Colonic mucosa (tissue), 4 donors: Measurements from ENCODE around the gene GULP1. TPM values are rescaled to one million over a fixed set of nuclear protein-coding genes. Genes with fewer than 3 reads are reported as not detected.

Experiments
- DNase-seq: peaks from one replicate; pipeline ENCODE4 v3.0.0-alpha.2; 2020
- H3K27ac ChIP-seq: fragments of 200-600 bp; one replicate; pipeline ENCODE4 v1.8.0; 2021
- H3K27me3 ChIP-seq: fragments of 200-600 bp; one replicate; pipeline ENCODE4 v1.8.0; 2021
- H3K36me3 ChIP-seq: fragments of 200-600 bp; one replicate; pipeline ENCODE4 v1.8.0; 2021
- H3K4me1 ChIP-seq: fragments of 200-600 bp; one replicate; pipeline ENCODE4 v1.8.0; 2021; ENCODE audit warnings: mild to moderate bottlenecking
- H3K4me3 ChIP-seq: fragments of 200-600 bp; one replicate; pipeline ENCODE4 v1.8.0; 2021
- H3K9ac ChIP-seq, 2 donors: one replicate each; pipeline ENCODE4 v1.7.0; 2013; ENCODE audit warnings: control low read depth in 2 of 2, low read depth in 2 of 2, low read length in 2 of 2
- H3K9me3 ChIP-seq: fragments of 200-600 bp; one replicate; pipeline ENCODE4 v1.8.0; 2021
- intact Hi-C: fragments of 100-400 bp; cut with DNase I; formaldehyde crosslinking; loops from one replicate; pipeline ENCODE4 v1.14.1; 2022
- total RNA-seq, 2 donors: library from RNA; stranded (reverse); fragmentation: NEBNext Ultra II Directional in 1 of 2; extraction: Animal tissue kit (Norgen Biotek cat#: 25700) in 1 of 2; gene quantifications; one replicate each; pipeline ENCODE4 v1.2.1, GENCODE V29; 2021
- TF ChIP-seq, protein P1 (sequence below): fragments of 200-600 bp; IDR thresholded peaks from one replicate; pipeline ENCODE4 v1.8.0; 2022; ENCODE audit warnings: antibody characterized with exemption, mild to moderate bottlenecking
- donor health status: healthy.
- donor health status: DM: no; HTN: no; CAD: no.
- donor health status: DM: no; HTN: no; CAD: no.

GULP1 gene
- total RNA-seq, 2 donors from 2014 or later, result 10.4 to 11.8 TPM

DNA sequence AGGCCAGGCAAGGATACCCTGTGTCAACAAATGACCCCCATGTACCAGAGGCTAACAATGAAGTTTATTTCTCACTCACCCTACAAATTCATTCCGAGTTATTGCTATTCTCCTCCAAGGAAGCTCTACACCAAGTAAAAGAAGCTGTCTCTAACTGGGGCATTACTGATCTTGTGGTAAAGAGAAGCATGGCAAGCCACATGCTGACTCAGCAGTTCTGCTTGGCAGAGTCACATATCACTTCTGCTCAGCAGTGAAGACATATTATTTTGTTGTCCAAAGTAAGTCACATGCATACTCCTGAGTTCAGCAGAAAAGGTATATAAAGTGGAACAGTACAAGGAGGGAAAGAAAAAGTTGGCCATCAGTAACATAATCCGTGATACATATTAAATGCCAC lies 315.8 kb downstream of the GULP1 start:
- intact Hi-C loops, result no loop called here
- Histone ChIP-seq H3K9ac (no peak overlapping the region), H3K27me3 (no peaks in the 10 kb centered on the region), H3K4me1 (no peaks in the 10 kb centered on the region), H3K4me3 (no peak overlapping the region), H3K36me3 (no peaks in the 10 kb centered on the region), H3K27ac (no peak overlapping the region), H3K9me3 (no peaks in the 10 kb centered on the region)
- TF ChIP-seq, protein P1, sequence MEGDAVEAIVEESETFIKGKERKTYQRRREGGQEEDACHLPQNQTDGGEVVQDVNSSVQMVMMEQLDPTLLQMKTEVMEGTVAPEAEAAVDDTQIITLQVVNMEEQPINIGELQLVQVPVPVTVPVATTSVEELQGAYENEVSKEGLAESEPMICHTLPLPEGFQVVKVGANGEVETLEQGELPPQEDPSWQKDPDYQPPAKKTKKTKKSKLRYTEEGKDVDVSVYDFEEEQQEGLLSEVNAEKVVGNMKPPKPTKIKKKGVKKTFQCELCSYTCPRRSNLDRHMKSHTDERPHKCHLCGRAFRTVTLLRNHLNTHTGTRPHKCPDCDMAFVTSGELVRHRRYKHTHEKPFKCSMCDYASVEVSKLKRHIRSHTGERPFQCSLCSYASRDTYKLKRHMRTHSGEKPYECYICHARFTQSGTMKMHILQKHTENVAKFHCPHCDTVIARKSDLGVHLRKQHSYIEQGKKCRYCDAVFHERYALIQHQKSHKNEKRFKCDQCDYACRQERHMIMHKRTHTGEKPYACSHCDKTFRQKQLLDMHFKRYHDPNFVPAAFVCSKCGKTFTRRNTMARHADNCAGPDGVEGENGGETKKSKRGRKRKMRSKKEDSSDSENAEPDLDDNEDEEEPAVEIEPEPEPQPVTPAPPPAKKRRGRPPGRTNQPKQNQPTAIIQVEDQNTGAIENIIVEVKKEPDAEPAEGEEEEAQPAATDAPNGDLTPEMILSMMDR, result no peak
- DNase-seq, result no peak

DNA sequence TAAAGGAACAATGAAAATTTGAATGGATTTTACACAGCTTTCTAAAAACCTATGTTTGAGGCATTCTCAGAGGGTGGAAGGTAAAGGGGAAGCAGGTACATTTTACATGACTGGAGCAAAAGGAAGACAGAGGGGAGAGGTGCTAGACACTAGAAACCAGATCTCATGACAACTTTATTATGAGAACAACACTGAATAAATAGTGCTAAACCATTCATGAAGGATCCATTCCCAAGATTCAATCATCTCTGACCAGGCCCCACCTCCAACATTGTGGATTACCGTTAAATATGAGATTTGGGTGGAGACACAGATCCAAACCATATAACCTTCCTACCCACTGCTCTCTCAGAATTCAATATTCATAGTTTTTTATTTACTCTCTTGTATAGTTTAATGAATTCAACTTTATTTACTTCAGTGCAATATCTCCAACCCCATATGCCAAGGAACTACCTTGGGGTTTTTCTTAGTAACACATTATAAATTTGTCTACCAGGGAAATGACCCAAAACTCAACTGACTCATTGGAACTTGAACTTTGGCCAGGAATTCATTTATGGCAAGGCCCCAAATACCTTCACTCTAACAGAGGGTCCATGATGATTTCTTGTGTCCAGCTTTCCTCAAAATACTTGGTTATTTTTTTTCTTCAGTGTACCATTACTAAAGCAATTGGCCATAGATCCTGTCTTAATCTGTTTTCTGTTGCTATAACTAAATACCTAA lies 317.8 kb downstream of the GULP1 start:
- H3K27me3 ChIP-seq, result no peaks in the 10 kb centered on the region
- no peak overlapping the region for H3K27ac ChIP-seq
- no peaks in the 10 kb centered on the region for H3K36me3 ChIP-seq
- TF ChIP-seq, protein P1, result no peak
- H3K9ac ChIP-seq, result no peak overlapping the region
- H3K4me1 ChIP-seq, result no peaks in the 10 kb centered on the region
- DNase-seq, result no peak
- no peaks in the 10 kb centered on the region for H3K9me3 ChIP-seq
- no peak overlapping the region for H3K4me3 ChIP-seq
- intact Hi-C loops, result no loop called here

DNA sequence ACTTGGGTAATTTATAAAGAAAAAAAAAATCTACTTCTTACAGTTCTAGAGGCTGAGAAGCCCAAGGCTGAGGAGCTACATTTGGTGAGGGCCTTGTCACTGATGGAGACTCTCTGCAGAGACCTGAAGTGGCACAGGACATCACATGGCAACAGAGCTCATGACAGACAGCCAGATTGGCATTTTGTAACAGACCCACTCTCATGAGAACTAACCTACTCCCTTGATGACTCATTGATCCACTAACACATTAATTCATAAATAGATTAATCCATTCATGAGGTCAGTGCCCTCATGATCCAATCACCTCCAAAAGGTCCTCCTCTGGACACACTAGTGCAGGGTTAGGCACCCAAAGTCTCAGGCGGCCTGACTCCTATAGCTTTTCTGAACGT lies 318.4 kb downstream of the GULP1 start:
- Histone ChIP-seq H3K27me3 (no peaks in the 10 kb centered on the region), H3K36me3 (no peaks in the 10 kb centered on the region), H3K9ac (no peak overlapping the region), H3K4me1 (no peaks in the 10 kb centered on the region), H3K4me3 (no peak overlapping the region), H3K27ac (no peak overlapping the region), H3K9me3 (no peaks in the 10 kb centered on the region)
- no peak for DNase-seq
- TF ChIP-seq, protein P1, result no peak
- intact Hi-C loops, result no loop called here

DNA sequence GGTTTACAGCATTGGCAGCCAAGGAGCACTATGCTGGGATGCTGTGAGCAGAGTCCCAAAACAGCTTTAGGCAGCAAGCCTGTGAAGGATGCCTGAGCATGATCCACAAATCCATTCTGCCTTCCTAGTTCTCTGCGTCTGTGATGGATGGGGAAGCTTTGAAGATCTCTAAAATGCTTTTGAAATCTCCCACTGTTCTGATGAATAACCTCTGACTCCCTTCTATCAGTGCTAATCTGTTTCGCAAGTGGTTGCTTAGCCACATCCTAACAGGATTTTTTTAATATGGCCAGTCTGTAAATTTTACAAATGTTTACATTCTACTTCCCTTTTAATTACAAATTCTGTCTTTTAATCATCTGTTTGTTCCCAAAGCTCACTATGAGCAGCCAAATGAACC lies 319.2 kb downstream of the GULP1 start:
- no peak for DNase-seq
- Histone ChIP-seq H3K27ac (no peak overlapping the region), H3K9me3 (no peaks in the 10 kb centered on the region), H3K4me3 (no peak overlapping the region), H3K4me1 (no peaks in the 10 kb centered on the region), H3K27me3 (no peaks in the 10 kb centered on the region), H3K36me3 (no peaks in the 10 kb centered on the region), H3K9ac (no peak overlapping the region)
- intact Hi-C loops, result no loop called here
- TF ChIP-seq, protein P1, result no peak

DNA sequence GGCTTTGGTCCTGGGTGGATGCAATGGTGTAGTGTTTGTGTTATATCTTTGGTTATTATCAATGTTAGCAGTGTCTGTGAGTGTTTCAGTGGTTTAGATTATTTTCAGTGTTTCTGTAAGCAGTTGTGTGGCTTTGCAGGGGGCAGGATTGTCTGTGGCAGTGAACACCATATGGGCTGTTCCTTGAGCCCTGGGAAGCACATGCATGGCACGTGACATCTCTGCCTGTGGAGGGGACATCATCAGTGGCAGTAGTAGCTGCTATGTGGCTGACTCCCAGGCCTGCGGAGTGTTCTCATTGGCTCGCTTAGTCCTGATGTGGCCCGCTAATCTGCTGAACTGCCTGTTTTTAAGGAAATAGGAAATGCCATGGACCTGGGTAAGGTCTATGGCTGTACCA lies 327.5 kb downstream of the GULP1 start:
- Histone ChIP-seq H3K9me3 (no peaks in the 10 kb centered on the region), H3K36me3 (no peaks in the 10 kb centered on the region), H3K4me3 (no peak overlapping the region), H3K27ac (no peak overlapping the region), H3K9ac (no peak overlapping the region), H3K4me1 (no peaks in the 10 kb centered on the region), H3K27me3 (no peaks in the 10 kb centered on the region)
- intact Hi-C loops, result no loop called here
- TF ChIP-seq, protein P1, result no peak
- no peak for DNase-seq
